Measurements from ENCODE around the gene COQ6. TPM values are rescaled to one million over a fixed set of nuclear protein-coding genes. Genes with fewer than 3 reads are reported as not detected.
"Not testable (repeated sequence)": the region's sequence is repeated elsewhere in the genome, so short reads cannot be mapped to it uniquely, and the experiment has no call there.

The COQ6 gene
- total RNA-seq: 10 to 100 TPM; 42.0 to 72.6 (median 55.0) TPM

- Histone ChIP-seq H3K9me3 (no peaks in the 10 kb centered on the region), H3K4me3 (peak within 1 kb of the TSS; percentile 60 to 93 (median 86)), H3K36me3 (peaks cover 0 to 20% (median 0%) of the 10 kb centered on the region in 3 donors), H3K27me3 (no peaks in the 10 kb centered on the region), H3K27ac (peak within 1 kb of the TSS; percentile 87 to 95 (median 93)), H3K4me1 (peaks cover 0 to 7% (median 3%) of the 10 kb centered on the region in 4 donors)
- TF ChIP-seq CTCF (IDR thresholded peaks at IDR 0.05): peak in 2 of 6 experiments; percentile 13 to 24
- peak; percentile 83 to 87 for TF ChIP-seq POLR2A (IDR thresholded peaks at IDR 0.05)
- peak; percentile 90 to 97 (median 95) for DNase-seq
Measured at GRCh38 chr14:73949752-73950734, at the start of gene COQ6, which contains the start of gene FAM161B. COQ6 (plus strand) TSS chr14:73950302; CDS start chr14:73950333, 31 bp downstream. FAM161B (minus strand) TSS chr14:73950094; CDS start chr14:73950026, 68 bp downstream.

- TF ChIP-seq POLR2A (IDR thresholded peaks at IDR 0.05) (no peak), CTCF (IDR thresholded peaks at IDR 0.05) (no peak)
- Histone ChIP-seq H3K27ac (no peak overlapping the region), H3K4me1 (no peaks in the 10 kb centered on the region), H3K27me3 (no peaks in the 10 kb centered on the region), H3K36me3 (peaks cover 0 to 86% (median 0%) of the 10 kb centered on the region in 3 donors), H3K9me3 (no peaks in the 10 kb centered on the region), H3K4me3 (no peak overlapping the region)
- no peak for DNase-seq
Measured at GRCh38 chr14:73903028-73903427, 47.1 kb upstream of the COQ6 start.

- H3K36me3 ChIP-seq: peaks cover 0 to 91% (median 4%) of the 10 kb centered on the region in 3 donors
- no peaks in the 10 kb centered on the region for H3K27me3 ChIP-seq
- H3K4me3 ChIP-seq: no peak overlapping the region
- peaks cover 0 to 6% (median 0%) of the 10 kb centered on the region in 4 donors for H3K9me3 ChIP-seq
- H3K4me1 ChIP-seq: no peaks in the 10 kb centered on the region
- TF ChIP-seq POLR2A (IDR thresholded peaks at IDR 0.05): no peak
- no peak for TF ChIP-seq CTCF (IDR thresholded peaks at IDR 0.05)
- no peak for DNase-seq
- H3K27ac ChIP-seq: no peak overlapping the region
Measured at GRCh38 chr14:73909681-73910080, 40.4 kb upstream of the COQ6 start.

GRCh38 chr14:73913256-73913655 is 36.8 kb upstream of the COQ6 start:
- Histone ChIP-seq H3K4me1 (no peaks in the 10 kb centered on the region), H3K4me3 (no peak overlapping the region), H3K27ac (no peak overlapping the region), H3K27me3 (no peaks in the 10 kb centered on the region), H3K36me3 (peaks cover 0 to 89% (median 4%) of the 10 kb centered on the region in 3 donors), H3K9me3 (peaks cover 0 to 6% (median 0%) of the 10 kb centered on the region in 4 donors)
- no peak for TF ChIP-seq POLR2A (IDR thresholded peaks at IDR 0.05)
- no peak for TF ChIP-seq CTCF (IDR thresholded peaks at IDR 0.05)
- no peak for DNase-seq

GRCh38 chr14:73916324-73916723 is 33.8 kb upstream of the COQ6 start:
- no peak overlapping the region for H3K4me3 ChIP-seq
- peaks cover 0 to 6% (median 0%) of the 10 kb centered on the region in 4 donors for H3K9me3 ChIP-seq
- no peak overlapping the region for H3K27ac ChIP-seq
- H3K4me1 ChIP-seq: no peaks in the 10 kb centered on the region
- H3K27me3 ChIP-seq: no peaks in the 10 kb centered on the region
- H3K36me3 ChIP-seq: peaks cover 0 to 81% (median 0%) of the 10 kb centered on the region in 3 donors
- DNase-seq: no peak
- TF ChIP-seq CTCF (IDR thresholded peaks at IDR 0.05) (no peak), POLR2A (IDR thresholded peaks at IDR 0.05) (no peak)

GRCh38 chr14:73919457-73919856 is 30.6 kb upstream of the COQ6 start:
- not testable (repeated sequence) for DNase-seq, H3K4me1 ChIP-seq, H3K27ac ChIP-seq, H3K9me3 ChIP-seq, H3K4me3 ChIP-seq, H3K27me3 ChIP-seq
- H3K36me3 ChIP-seq: peaks cover 3 to 85% (median 3%) of the 10 kb centered on the region in 3 donors

All from Peyer's patch (tissue), 4 donors.